ENCODE measurements around the gene UBE2U.

The UBE2U gene

DNA sequence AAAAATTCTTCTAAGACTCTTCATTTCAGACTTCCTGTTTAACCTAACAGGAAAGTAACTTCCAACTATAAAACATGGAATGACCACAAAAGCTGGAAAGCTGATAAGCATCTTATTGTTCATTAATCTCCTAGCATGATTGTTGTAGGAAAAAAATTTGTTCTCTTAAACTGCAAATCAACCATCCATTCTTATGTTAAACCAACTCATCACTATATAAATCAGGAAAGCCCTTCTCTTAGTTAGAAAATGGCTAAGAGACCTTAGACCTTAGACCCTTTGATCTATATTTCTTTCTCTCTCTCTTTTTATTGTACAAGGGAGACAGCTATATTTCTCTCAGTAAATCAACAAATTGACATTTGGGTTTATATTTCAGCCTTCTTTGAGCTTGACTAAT is 101.4 kb downstream of the UBE2U start:
- TF ChIP-seq TCF12 (IDR thresholded peaks at IDR 0.05; ENCODE audit: low read depth) (no peak), YY1 (IDR thresholded peaks at IDR 0.05; ENCODE audit: low read depth) (no peak), TEAD4 (IDR thresholded peaks at IDR 0.05) (no peak), RAD21 (IDR thresholded peaks at IDR 0.05; ENCODE audit: low read depth) (no peak), ZBTB7A (IDR thresholded peaks at IDR 0.05; ENCODE audit: low read depth) (no peak), FOXM1 (IDR thresholded peaks at IDR 0.05; ENCODE audit: borderline replicate concordance, low read depth) (no peak), MAX (IDR thresholded peaks at IDR 0.05) (no peak), EGR1 (IDR thresholded peaks at IDR 0.05) (no peak), USF1 (IDR thresholded peaks at IDR 0.05) (no peak), CEBPB (IDR thresholded peaks at IDR 0.05) (no peak), CREB1 (IDR thresholded peaks at IDR 0.05; ENCODE audit: low read depth) (no peak), NFIC (IDR thresholded peaks at IDR 0.05) (no peak), TAF1 (IDR thresholded peaks at IDR 0.05; ENCODE audit: low read depth) (no peak)
- TF ChIP-seq, protein P1, sequence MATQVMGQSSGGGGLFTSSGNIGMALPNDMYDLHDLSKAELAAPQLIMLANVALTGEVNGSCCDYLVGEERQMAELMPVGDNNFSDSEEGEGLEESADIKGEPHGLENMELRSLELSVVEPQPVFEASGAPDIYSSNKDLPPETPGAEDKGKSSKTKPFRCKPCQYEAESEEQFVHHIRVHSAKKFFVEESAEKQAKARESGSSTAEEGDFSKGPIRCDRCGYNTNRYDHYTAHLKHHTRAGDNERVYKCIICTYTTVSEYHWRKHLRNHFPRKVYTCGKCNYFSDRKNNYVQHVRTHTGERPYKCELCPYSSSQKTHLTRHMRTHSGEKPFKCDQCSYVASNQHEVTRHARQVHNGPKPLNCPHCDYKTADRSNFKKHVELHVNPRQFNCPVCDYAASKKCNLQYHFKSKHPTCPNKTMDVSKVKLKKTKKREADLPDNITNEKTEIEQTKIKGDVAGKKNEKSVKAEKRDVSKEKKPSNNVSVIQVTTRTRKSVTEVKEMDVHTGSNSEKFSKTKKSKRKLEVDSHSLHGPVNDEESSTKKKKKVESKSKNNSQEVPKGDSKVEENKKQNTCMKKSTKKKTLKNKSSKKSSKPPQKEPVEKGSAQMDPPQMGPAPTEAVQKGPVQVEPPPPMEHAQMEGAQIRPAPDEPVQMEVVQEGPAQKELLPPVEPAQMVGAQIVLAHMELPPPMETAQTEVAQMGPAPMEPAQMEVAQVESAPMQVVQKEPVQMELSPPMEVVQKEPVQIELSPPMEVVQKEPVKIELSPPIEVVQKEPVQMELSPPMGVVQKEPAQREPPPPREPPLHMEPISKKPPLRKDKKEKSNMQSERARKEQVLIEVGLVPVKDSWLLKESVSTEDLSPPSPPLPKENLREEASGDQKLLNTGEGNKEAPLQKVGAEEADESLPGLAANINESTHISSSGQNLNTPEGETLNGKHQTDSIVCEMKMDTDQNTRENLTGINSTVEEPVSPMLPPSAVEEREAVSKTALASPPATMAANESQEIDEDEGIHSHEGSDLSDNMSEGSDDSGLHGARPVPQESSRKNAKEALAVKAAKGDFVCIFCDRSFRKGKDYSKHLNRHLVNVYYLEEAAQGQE (IDR thresholded peaks at IDR 0.05; ENCODE audit: low read depth), result no peak

DNA sequence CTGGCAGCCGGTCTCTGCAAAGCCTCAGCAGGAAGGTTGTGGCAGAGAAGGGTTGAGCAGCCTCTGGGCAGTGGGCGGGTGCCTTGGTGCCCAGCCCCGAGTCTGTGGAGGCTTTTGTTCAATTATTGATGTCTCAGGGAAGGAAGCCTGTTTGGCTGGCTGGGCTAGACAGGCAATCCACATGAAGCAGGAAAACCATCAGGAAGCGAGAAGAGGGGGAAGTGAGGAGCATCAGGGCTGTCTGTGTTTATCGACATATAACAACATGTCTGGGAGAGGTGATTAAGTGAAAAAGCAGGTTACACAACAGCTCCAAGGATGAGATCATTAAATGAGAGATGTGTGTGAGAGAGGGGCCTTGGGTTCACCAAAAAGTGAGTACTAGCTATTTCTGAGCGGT is 105.4 kb downstream of the UBE2U start:
- TF ChIP-seq MAX (IDR thresholded peaks at IDR 0.05) (no peak), TCF12 (IDR thresholded peaks at IDR 0.05; ENCODE audit: low read depth) (no peak), CEBPB (IDR thresholded peaks at IDR 0.05) (no peak), TAF1 (IDR thresholded peaks at IDR 0.05; ENCODE audit: low read depth) (no peak), NFIC (IDR thresholded peaks at IDR 0.05) (no peak), FOXM1 (IDR thresholded peaks at IDR 0.05; ENCODE audit: borderline replicate concordance, low read depth) (no peak), TEAD4 (IDR thresholded peaks at IDR 0.05) (no peak), RAD21 (IDR thresholded peaks at IDR 0.05; ENCODE audit: low read depth) (no peak), EP300 (IDR thresholded peaks at IDR 0.05; ENCODE audit: borderline replicate concordance) (no peak), CREB1 (IDR thresholded peaks at IDR 0.05; ENCODE audit: low read depth) (no peak), USF1 (IDR thresholded peaks at IDR 0.05) (no peak), ZBTB7A (IDR thresholded peaks at IDR 0.05; ENCODE audit: low read depth) (no peak), EGR1 (IDR thresholded peaks at IDR 0.05) (no peak), YY1 (IDR thresholded peaks at IDR 0.05; ENCODE audit: low read depth) (no peak)
- TF ChIP-seq, protein P1 (IDR thresholded peaks at IDR 0.05; ENCODE audit: low read depth), result no peak

GRCh38 chr1:64309431-64309831 is 106.0 kb downstream of the UBE2U start:
- TF ChIP-seq TCF12 (IDR thresholded peaks at IDR 0.05; ENCODE audit: low read depth) (no peak), CREB1 (IDR thresholded peaks at IDR 0.05; ENCODE audit: low read depth) (no peak), NFIC (IDR thresholded peaks at IDR 0.05) (no peak), YY1 (IDR thresholded peaks at IDR 0.05; ENCODE audit: low read depth) (no peak), MAX (IDR thresholded peaks at IDR 0.05) (no peak)

GRCh38 chr1:64310760-64311159 is 107.3 kb downstream of the UBE2U start:
- no peak for TF ChIP-seq ZBTB7A (IDR thresholded peaks at IDR 0.05; ENCODE audit: low read depth)
- no peak for TF ChIP-seq USF1 (IDR thresholded peaks at IDR 0.05)
- TF ChIP-seq RAD21 (IDR thresholded peaks at IDR 0.05; ENCODE audit: low read depth), result no peak
- TF ChIP-seq TCF12 (IDR thresholded peaks at IDR 0.05; ENCODE audit: low read depth), result no peak
- TF ChIP-seq NFIC (IDR thresholded peaks at IDR 0.05), result no peak
- no peak for TF ChIP-seq MAX (IDR thresholded peaks at IDR 0.05)
- TF ChIP-seq TAF1 (IDR thresholded peaks at IDR 0.05; ENCODE audit: low read depth), result no peak
- TF ChIP-seq CREB1 (IDR thresholded peaks at IDR 0.05; ENCODE audit: low read depth), result no peak
- TF ChIP-seq CEBPB (IDR thresholded peaks at IDR 0.05), result no peak
- TF ChIP-seq, protein P1 (IDR thresholded peaks at IDR 0.05; ENCODE audit: low read depth), result no peak
- no peak for TF ChIP-seq YY1 (IDR thresholded peaks at IDR 0.05; ENCODE audit: low read depth)
- TF ChIP-seq EP300 (IDR thresholded peaks at IDR 0.05; ENCODE audit: borderline replicate concordance), result no peak
